Activated naive CD4-positive, alpha-beta T cell treated with anti-CD3 and anti-CD28 coated beads, Interleukin-2, amount 50 U/mL, for 72 hours (primary cell): ENCODE data around the gene CD83. TPM values are rescaled to one million over a fixed set of nuclear protein-coding genes. Genes with fewer than 3 reads are reported as not detected.
"Not testable (repeated sequence)": the region's sequence is repeated elsewhere in the genome, so short reads cannot be mapped to it uniquely, and the experiment has no call there.

ENCODE experiments used
- ATAC-seq, 2 donors: fragments of 150-1000 bp; cut with Tn5 transposase; 2 replicates each; pipeline ENCODE4 v1.10.0; 2021; ENCODE audit warnings: mild to moderate bottlenecking in 2 of 2, moderate library complexity in 2 of 2
- DNase-seq, 2 donors: peaks; one replicate each; pipeline ENCODE4 v3.0.0; 2021 to 2022; ENCODE audit warnings: low spot score in 2 of 2
- H3K27ac Mint-ChIP-seq, 2 donors: one replicate each; pipeline ENCODE4 v1.8.0; 2022; ENCODE audit warnings: mild to moderate bottlenecking in 2 of 2, mixed read lengths in 2 of 2
- H3K36me3 Mint-ChIP-seq, 2 donors: one replicate each; pipeline ENCODE4 v1.8.0; 2022; ENCODE audit warnings: mixed read lengths in 2 of 2
- H3K9me3 Mint-ChIP-seq, 2 donors: one replicate each; pipeline ENCODE4 v1.8.0; 2022; ENCODE audit warnings: mixed read lengths in 2 of 2
- total RNA-seq, 2 donors: library from RNA; stranded (reverse); gene quantifications; one replicate each; pipeline ENCODE4 v1.2.3, GENCODE V29; 2022

The CD83 gene
- total RNA-seq, 2 donors from 2014 or later = 8.9 to 13.8 TPM

GRCh38 chr6:14149053-14149738 is 31.6 kb downstream of the CD83 start:
- Mint-ChIP-seq H3K36me3 (no peaks in the 10 kb centered on the region), H3K9me3 (no peaks in the 10 kb centered on the region), H3K27ac (no peak overlapping the region)
- ATAC-seq (no peak), DNase-seq (no peak)

- H3K36me3 Mint-ChIP-seq = no peaks in the 10 kb centered on the region
- H3K27ac Mint-ChIP-seq = no peak overlapping the region
- no peaks in the 10 kb centered on the region for H3K9me3 Mint-ChIP-seq
- ATAC-seq (no peak), DNase-seq (no peak)
These were observed 32.2 kb downstream of the CD83 start for GRCh38 chr6:14149739-14150130.

- H3K27ac Mint-ChIP-seq, H3K9me3 Mint-ChIP-seq, ATAC-seq, DNase-seq, H3K36me3 Mint-ChIP-seq: not testable (repeated sequence)
These were observed 33.7 kb downstream of the CD83 start for GRCh38 chr6:14151300-14151699.

GRCh38 chr6:14151773-14152172 is 34.2 kb downstream of the CD83 start:
- Mint-ChIP-seq H3K36me3 (no peaks in the 10 kb centered on the region), H3K9me3 (no peaks in the 10 kb centered on the region), H3K27ac (no peak overlapping the region)
- DNase-seq (no peak), ATAC-seq (no peak)

- no peak for DNase-seq
- ATAC-seq = no peak
- H3K27ac Mint-ChIP-seq = no peak overlapping the region
- no peaks in the 10 kb centered on the region for H3K9me3 Mint-ChIP-seq
- no peaks in the 10 kb centered on the region for H3K36me3 Mint-ChIP-seq
These were observed 35.7 kb downstream of the CD83 start for GRCh38 chr6:14153228-14153627.

- ATAC-seq (no peak), DNase-seq (no peak)
- peaks cover 0 to 5% of the 10 kb centered on the region in 2 donors for H3K36me3 Mint-ChIP-seq
- H3K27ac Mint-ChIP-seq = no peak overlapping the region
- peaks cover 0 to 4% of the 10 kb centered on the region in 2 donors for H3K9me3 Mint-ChIP-seq
These were observed 41.5 kb downstream of the CD83 start for GRCh38 chr6:14159090-14159489.

GRCh38 chr6:14162826-14163225 is 45.3 kb downstream of the CD83 start:
- H3K9me3 Mint-ChIP-seq = peaks cover 0 to 4% of the 10 kb centered on the region in 2 donors
- no peak for DNase-seq
- H3K36me3 Mint-ChIP-seq = peaks cover 1 to 7% of the 10 kb centered on the region in 2 donors
- ATAC-seq = no peak
- H3K27ac Mint-ChIP-seq = no peak overlapping the region

- ATAC-seq = no peak
- Mint-ChIP-seq H3K27ac (no peak overlapping the region), H3K36me3 (peaks cover 24% of the 10 kb centered on the region in 2 donors), H3K9me3 (peaks cover 12 to 16% of the 10 kb centered on the region in 2 donors)
- no peak for DNase-seq
These were observed 47.5 kb downstream of the CD83 start for GRCh38 chr6:14165091-14165490.

- H3K9me3 Mint-ChIP-seq = peaks cover 19 to 20% of the 10 kb centered on the region in 2 donors
- no peak for DNase-seq
- no peak overlapping the region for H3K27ac Mint-ChIP-seq
- ATAC-seq = peak in 1 of 2 donors; percentile 43
- H3K36me3 Mint-ChIP-seq = peaks cover 24 to 32% of the 10 kb centered on the region in 2 donors
These were observed 49.3 kb downstream of the CD83 start for GRCh38 chr6:14166839-14167238.

- no peak for ATAC-seq
- no peak overlapping the region for H3K27ac Mint-ChIP-seq
- no peak for DNase-seq
- H3K36me3 Mint-ChIP-seq = peaks cover 24 to 32% of the 10 kb centered on the region in 2 donors
- peaks cover 19 to 24% of the 10 kb centered on the region in 2 donors for H3K9me3 Mint-ChIP-seq
These were observed 52.6 kb downstream of the CD83 start for GRCh38 chr6:14170128-14170527.

- Mint-ChIP-seq H3K27ac (no peak overlapping the region), H3K9me3 (peaks cover 19 to 24% of the 10 kb centered on the region in 2 donors), H3K36me3 (peaks cover 24 to 32% of the 10 kb centered on the region in 2 donors)
- no peak for DNase-seq
- ATAC-seq = no peak
These were observed 55.0 kb downstream of the CD83 start for GRCh38 chr6:14172562-14172961.

- DNase-seq (no peak), ATAC-seq (no peak)
- Mint-ChIP-seq H3K36me3 (peaks cover 9 to 16% of the 10 kb centered on the region in 2 donors), H3K9me3 (peaks cover 8 to 16% of the 10 kb centered on the region in 2 donors), H3K27ac (no peak overlapping the region)
These were observed 56.7 kb downstream of the CD83 start for GRCh38 chr6:14174226-14174625.

GRCh38 chr6:14174996-14175395 is 57.4 kb downstream of the CD83 start:
- H3K9me3 Mint-ChIP-seq = peaks cover 4 to 13% of the 10 kb centered on the region in 2 donors
- no peak overlapping the region for H3K27ac Mint-ChIP-seq
- H3K36me3 Mint-ChIP-seq = peaks cover 1 to 9% of the 10 kb centered on the region in 2 donors
- no peak for DNase-seq
- ATAC-seq = no peak

- H3K27ac Mint-ChIP-seq = no peak overlapping the region
- DNase-seq (no peak), ATAC-seq (no peak)
- H3K9me3 Mint-ChIP-seq = peaks cover 2 to 7% of the 10 kb centered on the region in 2 donors
- H3K36me3 Mint-ChIP-seq = no peaks in the 10 kb centered on the region
These were observed 58.9 kb downstream of the CD83 start for GRCh38 chr6:14176429-14176828.

GRCh38 chr6:14177413-14178082 is 60.0 kb downstream of the CD83 start:
- peaks cover 0 to 4% of the 10 kb centered on the region in 2 donors for H3K9me3 Mint-ChIP-seq
- H3K27ac Mint-ChIP-seq = no peak overlapping the region
- H3K36me3 Mint-ChIP-seq = no peaks in the 10 kb centered on the region
- ATAC-seq (no peak), DNase-seq (no peak)

- Mint-ChIP-seq H3K36me3 (no peaks in the 10 kb centered on the region), H3K27ac (no peak overlapping the region), H3K9me3 (peaks cover 0 to under 1% of the 10 kb centered on the region in 2 donors)
- DNase-seq (no peak), ATAC-seq (no peak)
These were observed 60.5 kb downstream of the CD83 start for GRCh38 chr6:14178083-14178445.

- Mint-ChIP-seq H3K9me3 (no peaks in the 10 kb centered on the region), H3K27ac (no peak overlapping the region), H3K36me3 (no peaks in the 10 kb centered on the region)
- peak; percentile 56 to 91 for ATAC-seq
- DNase-seq = no peak
These were observed 63.0 kb downstream of the CD83 start for GRCh38 chr6:14180609-14181008.

- H3K36me3 Mint-ChIP-seq = no peaks in the 10 kb centered on the region
- H3K27ac Mint-ChIP-seq = no peak overlapping the region
- no peaks in the 10 kb centered on the region for H3K9me3 Mint-ChIP-seq
- no peak for ATAC-seq
- no peak for DNase-seq
These were observed 65.3 kb downstream of the CD83 start for GRCh38 chr6:14182916-14183315.
